NCI-H146 treated with DMSO at 0.1 percent for 48 hours (cell line): ENCODE data around the gene PSMA5.
"Not testable (repeated sequence)": the region's sequence is repeated elsewhere in the genome, so short reads cannot be mapped to it uniquely, and the experiment has no call there.

Source experiments
- DNase-seq: peaks from one replicate; lab custom pipeline; 2025; ENCODE audit not compliant: unreplicated experiment; lab: John Stamatoyannopoulos, UW

PSMA5 gene

GRCh38 chr1:109426281-109427170 is at the start of gene PSMA5:
TSS of gene PSMA5 (minus strand) at chr1:109426448. CDS start at chr1:109426330, 118 bp downstream.
- peak; percentile 98 for DNase-seq

- DNase-seq: no peak
These were observed 49.0 kb upstream of the PSMA5 start for GRCh38 chr1:109475261-109475660.

DNA sequence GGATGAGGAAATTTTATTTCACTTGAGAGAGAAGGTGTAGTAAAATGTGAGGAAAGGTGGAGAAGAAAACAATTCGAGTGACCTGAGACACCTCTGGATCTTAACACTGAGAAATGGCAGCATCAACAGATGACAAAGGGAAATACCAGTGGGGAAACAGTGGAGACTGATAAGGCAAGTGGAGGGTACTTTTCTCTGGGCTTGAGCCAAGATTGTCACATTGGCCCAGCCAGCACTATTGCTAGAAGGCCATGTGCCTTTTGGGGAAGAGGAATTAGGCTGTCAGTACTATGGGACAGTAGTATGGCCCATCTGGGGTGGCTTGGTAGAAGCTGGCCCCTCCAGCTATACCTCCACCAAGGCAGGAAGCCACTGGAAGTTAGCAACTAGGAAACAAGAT is 48.4 kb upstream of the PSMA5 start:
- no peak for DNase-seq

DNA sequence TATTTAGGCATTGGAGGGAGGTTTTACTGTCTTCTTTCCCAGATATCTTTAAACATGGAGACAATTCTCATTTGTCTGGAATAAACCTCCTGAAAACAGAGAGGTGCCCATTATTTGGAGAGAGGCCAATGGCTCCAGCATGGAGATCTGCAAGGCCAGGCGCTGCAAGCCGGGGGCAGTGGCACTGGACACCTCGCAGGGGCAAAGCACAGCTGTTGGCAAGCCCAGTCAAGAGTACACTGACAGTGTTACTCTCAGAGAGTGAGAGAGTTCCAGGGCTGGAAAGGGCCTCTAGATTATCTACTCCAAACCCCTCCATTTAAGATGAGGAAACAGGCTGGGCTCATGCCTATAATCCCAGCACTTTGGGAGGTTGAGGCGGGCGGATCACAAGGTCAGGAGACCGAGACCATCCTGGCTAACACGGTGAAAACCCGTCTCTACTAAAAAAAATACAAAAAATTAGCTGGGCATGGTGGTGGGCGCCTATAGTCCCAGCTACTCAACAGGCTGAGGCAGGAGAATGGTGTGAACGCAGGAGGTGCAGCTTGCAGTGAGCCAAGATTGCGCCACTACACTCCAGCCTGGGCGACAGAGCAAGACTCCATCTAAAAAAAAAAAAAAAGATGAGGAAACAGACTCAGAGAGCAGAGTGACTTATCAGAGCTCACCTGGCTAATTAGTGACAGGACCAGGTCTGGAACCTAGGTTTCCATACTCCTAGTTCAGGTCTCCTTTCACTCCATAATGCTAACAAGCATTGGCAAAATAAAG is 47.2 kb upstream of the PSMA5 start:
- DNase-seq: not testable (repeated sequence)

GRCh38 chr1:109472779-109473178 is 46.5 kb upstream of the PSMA5 start:
- DNase-seq: no peak

DNA sequence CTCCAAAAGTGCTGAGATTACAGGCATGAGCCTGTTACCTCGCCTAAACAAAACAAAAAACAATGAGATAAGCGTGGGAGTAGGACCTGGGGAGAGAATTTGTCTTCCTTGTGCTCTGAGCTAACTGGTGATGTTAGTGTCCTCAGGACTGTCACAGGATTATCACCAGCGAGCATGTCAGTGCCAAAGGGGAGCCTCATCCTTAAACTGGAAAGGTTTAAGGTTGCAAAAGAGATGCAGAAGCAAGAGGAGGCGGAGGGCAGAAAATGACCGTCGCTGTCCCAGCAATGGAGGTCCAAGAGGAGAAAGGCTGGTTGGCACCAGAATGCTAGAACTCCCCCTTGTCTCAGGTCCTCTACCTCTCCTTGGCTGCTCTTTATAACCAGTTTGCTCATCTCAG is 44.0 kb upstream of the PSMA5 start:
- no peak for DNase-seq

GRCh38 chr1:109468903-109469302 is 42.7 kb upstream of the PSMA5 start:
- no peak for DNase-seq

DNA sequence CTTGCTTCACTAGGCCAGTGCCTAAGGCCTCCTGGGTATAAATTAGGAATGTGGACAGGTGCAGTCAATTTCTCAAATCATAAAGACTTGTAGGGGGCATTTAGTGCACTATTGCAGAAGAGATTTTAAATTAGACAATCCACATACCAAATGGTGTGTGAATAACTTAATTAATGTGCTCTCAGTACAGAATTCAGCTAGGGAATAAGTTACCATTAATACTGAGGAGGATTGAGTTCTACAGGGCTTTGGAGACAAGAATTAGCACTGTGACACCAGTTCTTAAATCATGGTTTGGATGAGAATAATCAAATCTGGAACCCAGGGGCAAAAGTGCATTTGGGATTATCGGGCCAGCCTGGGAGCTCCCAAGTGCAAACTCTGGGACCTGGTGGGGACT is 41.8 kb upstream of the PSMA5 start:
- DNase-seq: no peak

DNA sequence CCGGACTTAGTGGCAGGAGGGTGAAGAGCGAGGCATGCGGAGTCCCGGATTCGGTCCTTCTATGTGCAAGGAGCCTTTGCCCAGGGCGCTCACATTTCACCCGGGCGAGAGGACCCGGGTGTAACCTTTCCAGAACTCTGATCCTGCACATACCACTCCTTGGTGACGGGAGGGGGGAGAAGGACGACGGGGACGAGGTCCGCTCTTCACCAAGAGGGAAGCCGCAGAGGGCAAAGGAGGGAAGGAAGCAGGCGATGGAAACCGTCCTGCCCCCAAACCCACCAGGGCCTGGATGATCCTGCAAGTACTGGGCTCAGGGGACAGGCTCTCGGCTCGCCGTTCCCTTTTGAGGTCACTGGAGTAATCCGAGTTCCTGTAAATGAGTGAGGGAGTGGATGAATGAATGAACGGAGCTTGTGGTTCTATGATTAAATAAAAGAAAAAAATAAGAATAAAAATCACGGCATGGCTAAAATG is 41.1 kb upstream of the PSMA5 start:
- no peak for DNase-seq

DNA sequence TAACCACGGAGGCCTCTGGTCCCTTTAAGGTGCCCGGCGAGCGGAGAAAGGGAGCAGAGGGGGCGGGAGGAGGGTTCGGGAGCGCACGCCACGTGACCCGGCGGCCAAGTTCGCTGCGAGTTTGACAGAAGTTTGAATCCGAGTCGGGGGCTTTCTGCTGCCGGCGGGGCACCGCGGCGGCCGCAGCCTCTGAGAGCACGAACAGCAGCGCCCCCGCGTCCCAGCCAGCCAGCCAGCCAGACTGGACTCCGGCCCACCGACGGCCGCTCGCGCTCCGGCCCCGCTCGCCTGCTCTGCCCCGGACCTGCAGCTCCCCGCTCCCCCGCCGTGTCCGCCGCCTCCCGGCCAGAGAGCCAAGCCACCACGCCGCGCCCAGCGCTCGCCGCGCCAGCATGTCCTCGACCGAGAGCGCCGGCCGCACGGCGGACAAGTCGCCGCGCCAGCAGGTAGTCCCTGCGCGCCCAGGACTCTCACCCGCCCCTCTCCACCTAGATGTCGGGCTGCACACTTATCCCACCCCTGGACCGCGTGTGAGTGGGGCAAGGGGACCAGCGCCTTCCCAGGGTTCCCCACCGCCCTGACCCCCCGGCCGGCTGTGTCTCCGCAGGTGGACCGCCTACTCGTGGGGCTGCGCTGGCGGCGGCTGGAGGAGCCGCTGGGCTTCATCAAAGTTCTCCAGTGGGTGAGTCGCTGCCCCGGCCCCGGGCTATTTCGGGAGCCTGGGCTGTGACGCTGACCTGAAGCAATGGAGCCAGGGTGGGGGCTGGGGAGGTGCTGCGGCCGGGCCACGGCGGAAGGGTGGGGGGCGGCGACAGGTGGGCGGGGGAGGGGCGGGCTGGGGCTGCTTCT is 40.4 kb upstream of the PSMA5 start, which contains the start of gene SYPL2:
Gene SYPL2 (plus strand): TSS at position 95 of the 849 bp plus-strand sequence. CDS start 298 bp downstream, at position 393.
- no peak for DNase-seq

GRCh38 chr1:109466125-109466451 is 39.8 kb upstream of the PSMA5 start:
- no peak for DNase-seq

GRCh38 chr1:109457819-109458218 is 31.6 kb upstream of the PSMA5 start:
- no peak for DNase-seq

DNA sequence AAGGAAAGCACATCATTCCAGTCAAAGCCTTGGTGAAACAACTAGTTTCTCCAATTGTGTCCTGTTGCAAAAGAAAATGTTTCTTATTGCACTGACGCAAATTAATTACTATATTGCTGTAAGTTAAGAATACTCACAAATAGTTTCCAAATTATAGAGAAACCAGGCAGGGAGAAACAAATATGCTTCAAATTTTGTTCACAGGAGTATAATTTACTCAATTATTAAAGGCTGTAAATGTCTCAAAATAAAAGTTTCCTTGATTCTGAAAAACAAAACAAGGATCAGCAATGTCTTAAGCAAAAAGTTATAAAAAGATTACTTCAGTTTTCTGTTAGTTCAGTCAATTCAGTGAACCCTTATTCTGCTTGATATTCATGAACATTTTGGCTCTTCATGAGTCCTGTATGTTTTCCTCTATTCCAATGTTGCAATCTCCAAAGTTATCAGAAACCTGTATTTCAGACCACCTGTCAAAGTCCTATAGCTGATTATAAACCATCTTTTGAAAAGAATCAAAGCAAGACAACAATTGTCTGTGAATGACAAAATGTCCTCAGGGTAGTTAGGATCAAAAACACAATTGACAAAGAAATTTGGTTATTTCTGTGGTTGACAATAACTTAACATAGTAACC is 28.4 kb upstream of the PSMA5 start:
- no peak for DNase-seq

DNA sequence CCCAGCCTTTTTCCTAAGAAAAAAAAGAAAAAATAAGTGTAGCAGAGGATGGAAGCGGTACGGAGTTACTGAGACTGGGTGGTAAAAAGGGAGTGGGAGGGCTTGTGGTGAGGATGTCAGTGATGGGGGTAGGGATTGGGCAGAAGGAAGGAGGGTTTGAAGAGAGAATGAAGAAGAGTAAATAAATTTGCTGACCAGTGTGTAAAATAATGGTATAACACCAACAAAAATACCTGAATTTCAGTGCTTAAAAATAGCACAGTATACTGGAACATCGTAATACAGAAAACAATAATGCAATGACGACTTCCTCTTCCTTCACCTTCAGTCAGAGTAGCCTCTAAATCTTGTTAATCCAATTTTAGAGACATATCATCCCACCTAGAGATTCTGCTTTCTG is 21.3 kb upstream of the PSMA5 start:
- DNase-seq: no peak

DNA sequence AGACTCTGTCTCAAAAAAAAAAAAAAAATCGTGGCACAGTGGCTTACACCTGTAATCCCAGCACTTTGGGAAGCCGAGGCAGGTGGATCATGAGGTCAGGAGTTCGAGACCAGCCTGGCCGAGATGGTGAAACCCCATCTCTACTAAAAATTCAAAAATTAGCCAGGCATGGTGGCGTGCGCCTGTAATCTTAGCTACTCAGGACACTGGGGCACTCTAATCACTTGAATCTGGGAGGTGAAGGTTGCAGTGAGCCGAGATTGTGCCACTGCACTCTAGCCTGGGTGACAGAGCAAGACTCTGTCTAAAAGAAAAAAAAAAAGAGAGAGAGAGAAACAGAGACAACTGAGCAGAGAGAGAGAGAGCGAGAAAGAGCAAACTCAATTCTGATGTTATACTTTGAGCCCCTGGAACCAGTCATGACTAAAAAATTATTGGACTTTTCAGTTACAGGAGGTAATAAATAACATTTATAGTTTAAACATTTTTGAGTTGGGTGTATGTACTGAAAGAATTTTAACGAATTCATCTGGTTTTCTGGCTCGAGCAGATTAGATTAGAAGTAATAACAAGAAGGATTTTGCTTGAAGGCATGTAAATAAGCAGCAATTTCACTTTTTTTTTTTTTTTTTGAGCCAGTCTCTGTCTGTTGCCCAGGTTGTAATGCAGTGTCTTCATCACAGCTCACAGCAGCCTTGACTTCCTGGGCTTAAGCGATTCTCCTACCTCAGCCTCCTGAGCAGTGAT is 19.9 kb upstream of the PSMA5 start:
- DNase-seq: not testable (repeated sequence)

GRCh38 chr1:109444346-109444745 is 18.1 kb upstream of the PSMA5 start:
- no peak for DNase-seq

DNA sequence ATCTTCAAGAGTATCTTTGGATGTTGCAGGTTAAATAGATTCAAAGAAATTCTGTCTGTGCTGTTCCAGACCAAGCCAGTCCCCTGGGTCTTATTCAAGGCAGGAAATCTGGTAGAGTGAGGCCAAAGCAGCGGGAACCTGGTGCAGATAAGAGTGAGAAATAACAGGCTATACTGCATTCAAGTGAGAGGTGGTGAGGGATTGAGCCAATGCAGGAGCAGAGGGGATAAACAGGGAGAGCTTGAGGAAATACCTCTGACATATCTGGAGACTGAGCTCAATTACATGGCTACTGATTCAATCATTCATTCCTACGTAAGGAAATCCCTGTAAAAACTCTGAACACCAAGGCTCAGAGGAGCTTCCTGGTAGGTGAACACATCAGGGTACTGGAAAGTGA is 17.2 kb upstream of the PSMA5 start:
- no peak for DNase-seq

GRCh38 chr1:109441069-109441468 is 14.8 kb upstream of the PSMA5 start:
- no peak for DNase-seq

DNA sequence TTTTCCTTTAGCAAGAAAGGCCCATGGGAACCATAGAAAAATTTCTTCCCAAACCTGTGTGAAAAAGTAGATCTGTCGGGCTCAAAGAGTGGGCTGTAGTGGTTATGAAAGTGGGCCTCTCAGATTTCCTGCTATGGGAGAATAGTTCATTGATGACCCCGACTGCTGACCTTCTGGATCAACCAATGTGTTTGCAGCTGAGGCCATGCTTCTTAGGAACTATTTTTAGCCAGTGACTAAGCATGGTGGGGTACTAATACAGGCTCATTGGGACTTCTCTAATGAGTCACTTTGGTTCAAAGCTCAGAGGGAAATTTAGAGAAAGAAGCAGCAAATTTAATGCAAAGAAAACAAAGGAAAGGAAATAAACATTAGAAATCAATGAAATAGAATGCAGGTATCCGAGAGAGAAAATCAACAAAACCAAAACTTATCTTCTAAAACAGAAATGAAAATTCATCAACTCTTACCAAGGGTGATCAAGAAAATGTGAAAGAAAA is 12.6 kb upstream of the PSMA5 start:
- no peak for DNase-seq

DNA sequence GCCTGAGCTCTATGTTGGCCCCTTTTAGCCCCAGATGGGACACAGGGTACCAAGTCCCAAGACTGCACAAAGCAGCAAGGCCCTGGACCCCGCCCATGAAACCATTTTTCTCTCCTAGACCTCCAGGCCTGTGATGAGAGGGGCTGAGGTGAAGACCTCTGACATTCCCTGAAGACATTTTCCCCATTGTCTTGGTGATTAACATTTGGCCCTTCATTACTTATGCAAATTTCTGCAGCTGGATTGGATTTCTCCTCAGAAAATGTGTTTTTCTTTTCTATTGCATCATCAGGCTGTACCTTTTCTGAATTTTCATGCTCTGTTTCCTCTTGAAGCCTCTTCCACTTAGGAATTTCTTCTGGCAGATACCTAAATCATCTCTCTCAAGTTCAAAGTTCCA is 8.2 kb upstream of the PSMA5 start:
- no peak for DNase-seq
